ENCODE measurements around the gene CC2D2A. TPM values are rescaled to one million over a fixed set of nuclear protein-coding genes. Genes with fewer than 3 reads are reported as not detected.

The CC2D2A gene
- polyA plus RNA-seq, 1 donor from 2014 or later = 8.6 TPM

GRCh38 chr4:15507679-15508078 is 38.0 kb downstream of the CC2D2A start:
- Histone ChIP-seq H3K79me2 (replicated peaks; ENCODE audit: insufficient read depth, low read length) (no peaks in the 10 kb centered on the region), H3K9ac (ENCODE audit: low read length) (no peak overlapping the region), H3K4me3 (ENCODE audit: low read length) (no peak overlapping the region), H3K4me2 (ENCODE audit: low read length) (no peak overlapping the region), H4K20me1 (ENCODE audit: insufficient read depth) (no peaks in the 10 kb centered on the region), H3K36me3 (ENCODE audit: insufficient read depth, low read length) (no peaks in the 10 kb centered on the region), H3K27me3 (ENCODE audit: insufficient read depth, low read depth, low read length) (no peaks in the 10 kb centered on the region), H2AFZ (ENCODE audit: low read depth, low read length) (no peak overlapping the region), H3K27ac (ENCODE audit: low read length) (no peak overlapping the region), H3F3A (ENCODE audit: insufficient read depth, low read length, poor library complexity, severe bottlenecking) (no peaks in the 10 kb centered on the region), H3K9me3 (ENCODE audit: low read length) (no peaks in the 10 kb centered on the region), H3K9me2 (ENCODE audit: insufficient read depth, low read length) (no peaks in the 10 kb centered on the region)
- TF ChIP-seq EZH2 (IDR thresholded peaks at IDR 0.05; ENCODE audit: borderline replicate concordance, insufficient read depth, low read length, poor library complexity, severe bottlenecking) (no peak), REST (IDR thresholded peaks at IDR 0.05; ENCODE audit: borderline replicate concordance) (no peak), RAD21 (conservative IDR thresholded peaks at IDR 0.05) (no peak), CTCF (IDR thresholded peaks at IDR 0.05; ENCODE audit: poor library complexity, severe bottlenecking) (no peak), TAF1 (IDR thresholded peaks at IDR 0.05; ENCODE audit: low read depth) (no peak), POLR2AphosphoS5 (IDR thresholded peaks at IDR 0.05) (no peak), SMC3 (conservative IDR thresholded peaks at IDR 0.05; ENCODE audit: poor library complexity) (no peak), MXI1 (conservative IDR thresholded peaks at IDR 0.05; ENCODE audit: poor library complexity, severe bottlenecking) (no peak), EP300 (conservative IDR thresholded peaks at IDR 0.05; ENCODE audit: poor library complexity, severe bottlenecking) (no peak)

GRCh38 chr4:15510961-15511360 is 41.3 kb downstream of the CC2D2A start:
- H3K36me3 ChIP-seq (ENCODE audit: insufficient read depth, low read length) = no peaks in the 10 kb centered on the region
- H3K79me2 ChIP-seq (replicated peaks; ENCODE audit: insufficient read depth, low read length) = no peaks in the 10 kb centered on the region
- no peak for TF ChIP-seq POLR2AphosphoS5 (IDR thresholded peaks at IDR 0.05)
- no peak for TF ChIP-seq EP300 (conservative IDR thresholded peaks at IDR 0.05; ENCODE audit: poor library complexity, severe bottlenecking)
- TF ChIP-seq CTCF (IDR thresholded peaks at IDR 0.05; ENCODE audit: poor library complexity, severe bottlenecking) = no peak
- no peak for TF ChIP-seq SMC3 (conservative IDR thresholded peaks at IDR 0.05; ENCODE audit: poor library complexity)
- TF ChIP-seq TAF1 (IDR thresholded peaks at IDR 0.05; ENCODE audit: low read depth) = no peak
- no peak for TF ChIP-seq EZH2 (IDR thresholded peaks at IDR 0.05; ENCODE audit: borderline replicate concordance, insufficient read depth, low read length, poor library complexity, severe bottlenecking)
- TF ChIP-seq RAD21 (conservative IDR thresholded peaks at IDR 0.05) = no peak
- H3K9me3 ChIP-seq (ENCODE audit: low read length) = no peaks in the 10 kb centered on the region
- H3K27ac ChIP-seq (ENCODE audit: low read length) = no peak overlapping the region
- H3K4me3 ChIP-seq (ENCODE audit: low read length) = no peak overlapping the region
- no peak overlapping the region for H3K4me2 ChIP-seq (ENCODE audit: low read length)
- H3K9me2 ChIP-seq (ENCODE audit: insufficient read depth, low read length) = no peaks in the 10 kb centered on the region
- H3F3A ChIP-seq (ENCODE audit: insufficient read depth, low read length, poor library complexity, severe bottlenecking) = no peaks in the 10 kb centered on the region
- H4K20me1 ChIP-seq (ENCODE audit: insufficient read depth) = no peaks in the 10 kb centered on the region
- H2AFZ ChIP-seq (ENCODE audit: low read depth, low read length) = no peak overlapping the region
- no peak overlapping the region for H3K9ac ChIP-seq (ENCODE audit: low read length)
- H3K27me3 ChIP-seq (ENCODE audit: insufficient read depth, low read depth, low read length) = no peaks in the 10 kb centered on the region

Data from neural cell (in vitro differentiated cells).